Measurements from ENCODE around the gene GLOD4. TPM values are rescaled to one million over a fixed set of nuclear protein-coding genes. Genes with fewer than 3 reads are reported as not detected.

The GLOD4 gene
- total and polyA plus RNA-seq, 8 donors = 46.5 to 105 (median 93.2) TPM

- Histone ChIP-seq H3K4me3 (no peak overlapping the region), H3K27ac (no peak overlapping the region), H3K4me1 (peaks cover 0 to 6% of the 10 kb centered on the region in 2 donors), H3K36me3 (no peaks in the 10 kb centered on the region), H3K27me3 (no peaks in the 10 kb centered on the region), H3K9me3 (no peaks in the 10 kb centered on the region)
- no peak for TF ChIP-seq CTCF (IDR thresholded peaks at IDR 0.05)
- ATAC-seq = no peak
- DNase-seq = no peak
- intact Hi-C loops (cut with DNase I) = no loop called here
These were observed 61.2 kb downstream of the GLOD4 start for GRCh38 chr17:720706-721539.

GRCh38 chr17:718075-718474 lies 64.0 kb downstream of the GLOD4 start:
- TF ChIP-seq CTCF (IDR thresholded peaks at IDR 0.05) = no peak
- Histone ChIP-seq H3K9me3 (no peaks in the 10 kb centered on the region), H3K4me1 (peaks cover 0 to 22% of the 10 kb centered on the region in 2 donors), H3K27me3 (no peaks in the 10 kb centered on the region), H3K27ac (no peak overlapping the region), H3K4me3 (no peak overlapping the region), H3K36me3 (no peaks in the 10 kb centered on the region)
- ATAC-seq (no peak), DNase-seq (no peak)
- intact Hi-C loops (cut with DNase I) = no loop called here

Other genes with a start within 250 kb of the GLOD4 start
- gene VPS53, start 67.4 kb downstream of the GLOD4 start, total RNA-seq = 10 to 100 TPM; 69.3 to 84.1 TPM
- 10 to 100 TPM; 32.5 to 40.1 (median 36.4) TPM for gene VPS53, start 67.4 kb downstream of the GLOD4 start, polyA plus RNA-seq (ENCODE audit: insufficient read length in 6 of 6)
- 10 to 100 TPM; 14.5 to 18.1 TPM for gene TLCD3A, start 49.7 kb downstream of the GLOD4 start, total RNA-seq
- 10 to 100 TPM; 31.5 to 40.9 (median 36.0) TPM for gene TLCD3A, start 49.7 kb downstream of the GLOD4 start, polyA plus RNA-seq (ENCODE audit: insufficient read length in 6 of 6)
- gene GEMIN4, start 30.0 kb downstream of the GLOD4 start, total RNA-seq = 10 to 100 TPM; 14.0 to 18.6 TPM
- gene GEMIN4, start 30.0 kb downstream of the GLOD4 start, polyA plus RNA-seq (ENCODE audit: insufficient read length in 6 of 6) = 10 to 100 TPM; 30.0 to 34.5 (median 32.2) TPM
- 10 to 100 TPM in 1 of 2 donors, 1 to 10 TPM in 1; 8.9 to 14.2 TPM for gene MRM3, start 73 bp upstream of the GLOD4 start, total RNA-seq
- 10 to 100 TPM; 15.3 to 16.5 (median 16.0) TPM for gene MRM3, start 73 bp upstream of the GLOD4 start, polyA plus RNA-seq (ENCODE audit: insufficient read length in 6 of 6)
- 10 to 100 TPM; 33.8 to 55.4 TPM for gene NXN, start 197.5 kb upstream of the GLOD4 start, total RNA-seq
- 10 to 100 TPM; 50.3 to 59.1 (median 55.1) TPM for gene NXN, start 197.5 kb upstream of the GLOD4 start, polyA plus RNA-seq (ENCODE audit: insufficient read length in 6 of 6)
- 10 to 100 TPM; 10.6 to 11.6 TPM for gene TIMM22, start 214.8 kb upstream of the GLOD4 start, total RNA-seq
- 10 to 100 TPM; 14.9 to 18.4 (median 15.5) TPM for gene TIMM22, start 214.8 kb upstream of the GLOD4 start, polyA plus RNA-seq (ENCODE audit: insufficient read length in 6 of 6)

Data from left lung (tissue), 10 donors.